Measurements from ENCODE around the gene ZNF92. TPM values are rescaled to one million over a fixed set of nuclear protein-coding genes. Genes with fewer than 3 reads are reported as not detected.

Gene ZNF92
- total and polyA plus RNA-seq, 12 donors, result 2.7 to 21.9 (median 11.4) TPM

GRCh38 chr7:65429642-65430343 is 56.1 kb downstream of the ZNF92 start:
- no peak for DNase-seq
- Histone ChIP-seq H3K4me1 (replicated peaks in 1 of 2) (no peaks in the 10 kb centered on the region), H3K9me3 (replicated peaks in 1 of 3) (no peaks in the 10 kb centered on the region), H3K4me3 (no peak overlapping the region), H3K36me3 (replicated peaks in 1 of 2) (no peaks in the 10 kb centered on the region), H3K27ac (no peak overlapping the region), H3K27me3 (no peaks in the 10 kb centered on the region)
- 71 to 85% (median 84%) methylated on average over 26 of the region's 26 CpGs for WGBS, 4 donors
- intact Hi-C loops (cut with DNase I), result no loop called here
- TF ChIP-seq, protein P1, sequence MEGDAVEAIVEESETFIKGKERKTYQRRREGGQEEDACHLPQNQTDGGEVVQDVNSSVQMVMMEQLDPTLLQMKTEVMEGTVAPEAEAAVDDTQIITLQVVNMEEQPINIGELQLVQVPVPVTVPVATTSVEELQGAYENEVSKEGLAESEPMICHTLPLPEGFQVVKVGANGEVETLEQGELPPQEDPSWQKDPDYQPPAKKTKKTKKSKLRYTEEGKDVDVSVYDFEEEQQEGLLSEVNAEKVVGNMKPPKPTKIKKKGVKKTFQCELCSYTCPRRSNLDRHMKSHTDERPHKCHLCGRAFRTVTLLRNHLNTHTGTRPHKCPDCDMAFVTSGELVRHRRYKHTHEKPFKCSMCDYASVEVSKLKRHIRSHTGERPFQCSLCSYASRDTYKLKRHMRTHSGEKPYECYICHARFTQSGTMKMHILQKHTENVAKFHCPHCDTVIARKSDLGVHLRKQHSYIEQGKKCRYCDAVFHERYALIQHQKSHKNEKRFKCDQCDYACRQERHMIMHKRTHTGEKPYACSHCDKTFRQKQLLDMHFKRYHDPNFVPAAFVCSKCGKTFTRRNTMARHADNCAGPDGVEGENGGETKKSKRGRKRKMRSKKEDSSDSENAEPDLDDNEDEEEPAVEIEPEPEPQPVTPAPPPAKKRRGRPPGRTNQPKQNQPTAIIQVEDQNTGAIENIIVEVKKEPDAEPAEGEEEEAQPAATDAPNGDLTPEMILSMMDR (IDR thresholded peaks at IDR 0.05), result no peak
- TF ChIP-seq POLR2A (IDR thresholded peaks at IDR 0.05), result no peak

DNA sequence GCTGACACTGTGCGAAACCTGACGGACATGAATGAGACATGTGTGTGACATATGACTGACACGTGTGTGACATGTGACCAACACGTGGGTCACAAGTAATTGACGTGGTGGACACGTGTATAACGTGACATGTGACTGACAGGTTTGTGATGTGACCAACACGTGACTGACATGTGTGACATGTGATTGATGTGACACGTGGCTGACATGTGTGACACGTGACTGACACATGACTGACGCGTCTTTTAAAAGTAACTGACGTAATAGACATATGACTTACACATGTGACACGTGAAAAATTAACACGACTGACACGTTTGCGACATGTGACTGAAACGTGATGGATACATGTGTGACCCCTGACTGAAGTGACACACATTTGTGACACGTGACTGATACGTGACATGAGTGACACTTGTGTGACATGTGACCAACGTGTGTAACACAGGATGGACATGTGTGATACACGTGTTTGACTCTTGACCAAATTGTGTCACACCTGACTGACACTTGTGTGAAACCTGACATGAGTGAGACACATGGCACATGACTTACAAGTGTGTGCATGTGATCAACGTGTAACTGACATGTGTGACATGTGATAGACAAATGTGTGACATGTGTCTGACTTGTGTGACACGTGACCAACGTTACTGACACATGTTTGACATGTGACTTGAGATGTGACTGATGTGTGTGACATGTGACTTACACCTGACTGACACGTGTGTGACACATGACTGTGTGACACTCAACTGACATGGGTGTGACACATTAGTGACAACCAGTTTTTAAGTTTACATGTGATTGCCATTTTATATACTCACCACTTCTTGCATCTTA is 56.9 kb downstream of the ZNF92 start:
- Histone ChIP-seq H3K27ac (no peak overlapping the region), H3K9me3 (replicated peaks in 1 of 3) (no peaks in the 10 kb centered on the region), H3K4me3 (no peak overlapping the region), H3K4me1 (replicated peaks in 1 of 2) (no peaks in the 10 kb centered on the region), H3K27me3 (no peaks in the 10 kb centered on the region), H3K36me3 (replicated peaks in 1 of 2) (no peaks in the 10 kb centered on the region)
- WGBS, 4 donors, result 78 to 90% (median 85%) methylated on average over 26 of the region's 26 CpGs
- DNase-seq, result no peak
- intact Hi-C loops (cut with DNase I), result no loop called here
- no peak for TF ChIP-seq POLR2A (IDR thresholded peaks at IDR 0.05)
- TF ChIP-seq, protein P1 (IDR thresholded peaks at IDR 0.05), result no peak

DNA sequence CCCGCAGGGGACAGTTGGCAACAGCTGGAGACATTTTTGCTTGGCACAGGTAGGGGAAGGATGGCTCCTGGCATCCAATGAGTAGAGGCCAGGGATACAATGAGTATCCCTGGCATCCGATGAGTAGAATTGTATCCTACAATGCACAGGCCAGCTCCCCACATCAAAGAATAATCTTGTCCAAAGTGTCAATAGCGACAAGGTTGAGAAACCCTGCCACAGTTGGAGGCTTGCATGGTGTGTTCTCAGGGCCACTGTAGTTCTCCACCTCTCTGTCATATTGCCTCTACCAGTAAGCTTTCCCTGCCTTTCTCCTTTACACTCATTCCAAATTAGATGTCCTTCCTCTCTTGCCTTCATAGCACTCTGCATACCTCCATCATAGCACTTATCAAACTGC is 60.7 kb downstream of the ZNF92 start:
- TF ChIP-seq, protein P1 (IDR thresholded peaks at IDR 0.05), result no peak
- no peak for TF ChIP-seq POLR2A (IDR thresholded peaks at IDR 0.05)
- Histone ChIP-seq H3K36me3 (replicated peaks in 1 of 2) (no peaks in the 10 kb centered on the region), H3K27ac (no peak overlapping the region), H3K4me3 (no peak overlapping the region), H3K4me1 (replicated peaks in 1 of 2) (no peaks in the 10 kb centered on the region), H3K9me3 (replicated peaks in 1 of 3) (no peaks in the 10 kb centered on the region), H3K27me3 (no peaks in the 10 kb centered on the region)
- 62 to 100% (median 82%) methylated on average over 1 to 3 of the region's 3 CpGs for WGBS, 4 donors
- intact Hi-C loops (cut with DNase I), result no loop called here
- DNase-seq, result no peak

GRCh38 chr7:65436163-65436562 is 62.5 kb downstream of the ZNF92 start:
- no peak overlapping the region for H3K27ac ChIP-seq
- DNase-seq, result no peak
- H3K27me3 ChIP-seq, result no peaks in the 10 kb centered on the region
- TF ChIP-seq, protein P1 (IDR thresholded peaks at IDR 0.05), result no peak
- no peak for TF ChIP-seq POLR2A (IDR thresholded peaks at IDR 0.05)
- H3K4me3 ChIP-seq, result no peak overlapping the region
- no peaks in the 10 kb centered on the region for H3K36me3 ChIP-seq (replicated peaks in 1 of 2)
- no peaks in the 10 kb centered on the region for H3K4me1 ChIP-seq (replicated peaks in 1 of 2)
- intact Hi-C loops (cut with DNase I), result no loop called here
- no peaks in the 10 kb centered on the region for H3K9me3 ChIP-seq (replicated peaks in 1 of 3)

All from adrenal gland (tissue), 12 donors.